HG02759 (cell line): ENCODE data around the gene OGFOD3.
"Not testable (repeated sequence)": the region's sequence is repeated elsewhere in the genome, so short reads cannot be mapped to it uniquely, and the experiment has no call there.

Experiments
- ATAC-seq: cut with Tn5 transposase; IDR thresholded peaks from one replicate; pipeline ENCODE4 v1.9.1; 2021; ENCODE audit warnings: mild to moderate bottlenecking, moderate library complexity; ENCODE audit not compliant: unreplicated experiment

The OGFOD3 gene

GRCh38 chr17:82435103-82435502, 16.7 kb upstream of the OGFOD3 start:
- ATAC-seq: no peak

- no peak for ATAC-seq
Observed at GRCh38 chr17:82434216-82434565, 15.8 kb upstream of the OGFOD3 start.

DNA sequence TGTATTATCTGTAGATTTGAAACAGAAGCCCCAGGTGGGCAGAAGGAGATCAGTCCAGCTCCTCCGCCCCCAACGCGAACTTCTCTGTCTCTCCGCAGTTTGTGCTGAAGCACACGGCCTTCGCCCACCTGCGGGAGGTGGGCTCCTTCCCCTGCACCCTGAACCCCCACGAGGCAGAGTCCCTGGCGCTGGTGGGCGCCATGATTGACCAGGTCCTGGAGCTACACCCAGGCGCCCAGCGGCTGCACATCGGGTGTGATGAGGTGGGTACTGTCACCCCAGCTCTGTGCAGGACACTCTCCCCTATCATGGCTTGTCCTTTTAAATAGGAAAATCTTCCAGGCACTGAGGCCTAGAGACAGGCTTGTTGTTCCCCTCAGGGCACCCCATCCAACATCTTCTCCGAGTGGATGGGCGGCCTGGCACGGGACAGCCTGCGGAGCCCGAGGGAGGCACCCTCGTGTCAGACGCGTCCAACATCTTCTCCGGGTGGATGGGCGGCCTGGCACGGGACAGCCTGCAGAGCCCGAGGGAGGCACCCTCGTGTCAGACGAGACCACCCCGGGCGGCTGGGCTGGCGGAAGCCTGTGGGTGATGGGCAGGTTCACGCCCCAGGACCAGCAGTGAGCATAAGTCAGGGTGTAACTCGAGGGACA, 15.3 kb upstream of the OGFOD3 start:
- ATAC-seq: no peak

- no peak for ATAC-seq
Observed at GRCh38 chr17:82432017-82432416, 13.6 kb upstream of the OGFOD3 start.

GRCh38 chr17:82429824-82430223, 11.4 kb upstream of the OGFOD3 start:
- no peak for ATAC-seq

- no peak for ATAC-seq
Observed at GRCh38 chr17:82428546-82428945, 10.2 kb upstream of the OGFOD3 start.

DNA sequence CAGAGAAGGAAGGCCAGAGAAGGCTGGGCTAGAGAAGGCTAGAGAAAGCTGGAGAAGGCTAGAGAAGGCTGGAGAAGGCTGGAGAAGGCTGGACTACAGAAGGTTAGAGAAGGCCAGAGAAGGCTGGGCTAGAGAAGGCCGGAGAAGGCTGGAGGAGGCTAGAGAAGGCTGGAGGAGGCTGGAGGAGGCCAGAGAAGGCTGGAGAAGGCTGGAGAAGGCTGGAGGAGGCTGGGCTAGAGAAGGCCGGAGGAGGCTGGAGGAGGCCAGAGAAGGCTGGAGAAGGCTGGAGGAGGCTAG, 6.4 kb upstream of the OGFOD3 start:
- ATAC-seq: no peak

GRCh38 chr17:82424001-82424862, 5.8 kb upstream of the OGFOD3 start:
- no peak for ATAC-seq

DNA sequence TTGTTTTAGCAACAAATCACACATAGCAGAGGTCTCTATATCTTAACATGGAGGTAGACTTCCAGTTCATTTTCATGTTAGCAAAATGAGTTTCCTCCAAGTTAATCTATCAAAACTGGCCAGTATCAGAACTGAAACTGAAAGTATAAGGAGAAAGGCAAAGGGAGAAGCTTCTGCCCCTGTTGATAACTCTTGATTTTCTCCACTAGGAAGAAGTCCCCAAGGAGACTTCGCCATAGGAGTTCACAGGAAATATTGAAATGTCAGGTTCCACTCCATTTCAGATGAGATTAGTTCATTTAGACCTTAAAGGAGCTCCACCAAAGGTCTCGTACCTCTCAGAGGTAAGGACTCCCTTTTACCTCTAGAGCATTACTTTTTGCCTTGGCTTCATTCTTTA, 1.2 kb upstream of the OGFOD3 start:
- no peak for ATAC-seq

GRCh38 chr17:82416771-82417170, 1.6 kb downstream of the OGFOD3 start:
- no peak for ATAC-seq

DNA sequence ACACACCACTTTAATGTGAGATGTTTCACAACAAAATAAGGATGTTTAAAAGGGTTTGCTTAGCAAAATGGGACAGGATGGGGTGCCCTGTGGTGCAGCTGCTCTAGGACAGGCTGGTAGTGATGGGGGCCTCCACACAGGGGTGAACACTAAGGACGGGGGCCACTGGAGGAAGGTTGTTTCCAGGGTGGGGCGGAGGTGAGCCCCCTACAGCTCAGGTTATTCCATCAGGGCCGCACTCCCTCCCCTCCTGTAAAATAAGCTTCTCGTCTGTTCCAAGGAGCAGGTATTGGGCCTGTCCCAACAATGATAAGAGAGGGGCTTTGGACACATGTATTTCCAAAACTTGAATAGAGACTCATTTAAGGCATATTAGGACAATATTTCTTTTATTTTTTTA, 2.1 kb downstream of the OGFOD3 start:
- no peak for ATAC-seq

DNA sequence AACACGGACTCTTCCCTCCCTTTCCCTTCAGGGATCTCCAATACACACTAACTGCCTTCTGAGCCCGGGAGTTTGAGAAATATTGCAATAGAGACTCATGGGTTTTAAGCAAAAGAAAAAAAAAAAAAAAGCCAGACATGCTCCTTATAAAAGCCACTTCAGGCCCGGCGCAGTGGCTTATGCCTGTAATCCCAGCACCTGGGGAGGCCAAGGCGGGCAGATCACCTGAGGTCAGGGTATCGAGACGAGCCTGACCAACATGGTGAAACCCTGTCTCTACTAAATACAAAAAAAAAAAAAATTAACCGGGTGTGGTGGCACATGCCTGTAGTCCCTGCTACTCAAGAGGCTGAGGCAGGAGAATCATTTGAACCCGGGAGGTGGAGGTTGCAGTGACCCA, 2.6 kb downstream of the OGFOD3 start:
- no peak for ATAC-seq

- no peak for ATAC-seq
Observed at GRCh38 chr17:82415336-82415735, 3.0 kb downstream of the OGFOD3 start.

- ATAC-seq: no peak
Observed at GRCh38 chr17:82414548-82415281, 3.7 kb downstream of the OGFOD3 start.

DNA sequence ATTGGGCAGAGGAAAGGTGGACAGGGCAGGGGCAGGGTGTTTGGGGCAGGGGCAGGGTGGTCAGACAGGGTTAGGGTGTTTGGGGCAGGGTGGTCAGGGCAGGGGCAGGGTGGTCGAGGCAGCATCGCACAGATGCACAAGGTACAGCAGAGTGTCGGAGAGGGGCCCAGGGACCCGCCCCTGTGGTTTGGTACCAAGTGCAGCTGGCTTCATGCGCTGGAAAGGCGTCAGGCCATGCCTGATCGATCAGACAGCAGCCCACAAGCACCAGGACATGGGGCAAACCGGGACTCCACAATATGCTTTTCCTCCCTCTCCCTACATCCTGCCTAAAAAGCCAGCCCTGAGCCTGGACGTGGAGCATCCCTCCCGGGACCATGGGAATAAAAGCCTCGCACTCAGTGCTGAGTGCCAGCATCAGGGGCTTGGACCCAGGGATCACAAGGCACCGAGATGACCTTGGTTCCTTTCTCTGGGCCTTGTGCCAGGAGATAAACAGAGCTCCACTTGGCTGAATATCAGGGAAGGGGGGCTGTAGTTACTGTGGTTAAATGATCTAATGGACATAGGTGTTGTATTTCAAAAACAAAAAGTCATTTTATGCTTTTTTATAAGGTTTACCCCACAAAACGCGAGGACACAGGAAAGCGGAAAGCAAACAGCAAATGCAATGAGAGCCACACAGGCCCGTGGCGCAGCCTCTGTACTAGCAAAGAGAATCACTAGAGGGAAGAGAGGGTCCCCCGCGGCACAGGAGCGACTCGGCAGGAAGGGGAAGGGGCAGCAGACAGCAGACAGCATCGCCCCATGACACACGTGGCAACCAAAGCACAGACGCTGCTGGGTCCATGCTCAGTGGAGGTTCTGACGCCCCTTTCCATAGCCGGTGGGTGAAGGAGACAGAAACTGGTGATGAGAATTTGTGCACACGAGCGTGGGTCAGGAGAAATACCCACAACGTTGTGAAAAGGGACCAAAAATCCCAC, 5.6 kb downstream of the OGFOD3 start:
- no peak for ATAC-seq

GRCh38 chr17:82412081-82412480, 6.3 kb downstream of the OGFOD3 start:
- not testable (repeated sequence) for ATAC-seq

GRCh38 chr17:82411396-82412053, 6.9 kb downstream of the OGFOD3 start:
- ATAC-seq: no peak

DNA sequence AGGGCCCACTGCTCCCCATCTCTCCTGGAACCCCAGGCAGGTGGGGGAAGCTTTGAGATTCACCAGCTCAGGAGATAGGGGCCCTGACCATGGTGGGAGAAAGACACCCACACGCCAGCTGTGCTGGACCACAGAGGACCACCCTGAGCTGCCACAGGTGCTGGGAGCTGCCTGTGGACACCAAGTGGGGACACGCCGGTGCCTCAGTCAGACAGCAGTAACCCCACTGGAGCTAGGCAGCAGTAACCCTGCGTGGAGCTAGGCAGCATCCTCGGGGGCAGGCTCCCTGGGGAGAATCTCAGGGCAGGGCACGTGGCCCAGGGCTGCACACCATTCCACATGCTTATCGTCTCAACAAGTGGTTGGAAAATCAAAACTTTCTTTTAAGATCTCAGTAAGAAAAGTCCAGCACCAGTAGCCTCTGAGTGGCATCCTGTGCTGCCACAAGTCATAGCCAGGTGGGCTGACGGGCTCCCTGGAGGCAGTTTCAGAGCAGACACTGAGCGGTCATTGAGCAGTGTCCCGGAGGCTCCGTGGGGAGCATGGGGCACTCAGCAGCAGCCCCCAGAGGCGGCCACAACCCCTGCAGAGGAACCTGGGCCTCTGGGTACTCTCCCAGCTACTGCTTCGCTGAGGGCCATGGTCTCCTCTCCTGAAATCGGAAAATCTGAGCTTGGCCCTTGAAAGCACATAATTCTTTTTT, 8.2 kb downstream of the OGFOD3 start:
- no peak for ATAC-seq

DNA sequence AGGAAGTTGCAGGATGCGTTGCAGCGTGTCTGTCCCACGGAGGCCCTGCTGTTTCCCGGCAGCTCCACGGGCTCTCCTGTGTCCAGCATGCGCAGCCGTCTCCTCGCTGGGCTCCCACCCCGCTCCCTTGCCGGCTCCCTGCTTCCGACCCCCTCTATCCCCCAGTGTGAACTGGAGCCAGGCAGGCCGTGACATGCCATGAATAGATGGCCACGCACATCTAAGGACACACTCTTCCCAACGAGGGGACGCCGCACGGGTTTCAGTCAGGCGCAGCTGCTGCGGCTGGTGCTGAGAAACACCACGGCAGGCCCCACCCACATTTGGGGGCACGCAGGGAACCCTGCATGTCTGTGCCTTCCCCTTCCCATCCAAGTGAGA, 9.5 kb downstream of the OGFOD3 start:
- no peak for ATAC-seq
